Jurkat, Clone E6-1 (cell line): Measurements from ENCODE around the gene NUP107.
A peak's percentile ranks its signal among the peaks of the same experiment; 100 is the strongest.

Source experiments
- DNase-seq: peaks from one replicate; pipeline ENCODE4 v3.0.0-alpha.2; 2011; ENCODE audit warnings: low read depth, low spot score
- H3K4me3 ChIP-seq: 2 replicates; pipeline ENCODE4 v1.5.1; 2011; ENCODE audit warnings: mild to moderate bottlenecking, low read length, control low read depth, moderate library complexity

Gene NUP107

GRCh38 chr12:68699486-68699885, 12.7 kb downstream of the NUP107 start:
- no peak for DNase-seq
- no peak overlapping the region for H3K4me3 ChIP-seq

DNA sequence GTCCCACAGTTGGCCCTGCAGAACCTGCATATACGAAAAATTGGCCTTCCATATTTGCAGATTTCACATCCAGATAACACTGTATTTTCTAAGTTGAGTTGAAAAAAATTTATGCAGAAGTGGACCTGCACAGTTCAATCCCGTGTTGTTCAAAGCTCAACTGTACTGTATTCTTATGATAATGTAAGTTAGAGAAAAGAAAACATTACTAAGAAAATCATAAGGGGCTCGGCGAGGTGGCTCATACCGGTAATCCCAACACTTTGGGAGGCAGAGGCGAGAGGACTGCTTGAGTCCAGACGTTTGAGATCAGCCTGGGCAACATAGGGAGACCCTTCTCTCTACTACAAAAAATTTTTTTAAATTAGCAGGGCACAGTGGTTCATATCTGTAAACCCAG, 41.0 kb downstream of the NUP107 start:
- H3K4me3 ChIP-seq, result no peak overlapping the region
- DNase-seq, result no peak

DNA sequence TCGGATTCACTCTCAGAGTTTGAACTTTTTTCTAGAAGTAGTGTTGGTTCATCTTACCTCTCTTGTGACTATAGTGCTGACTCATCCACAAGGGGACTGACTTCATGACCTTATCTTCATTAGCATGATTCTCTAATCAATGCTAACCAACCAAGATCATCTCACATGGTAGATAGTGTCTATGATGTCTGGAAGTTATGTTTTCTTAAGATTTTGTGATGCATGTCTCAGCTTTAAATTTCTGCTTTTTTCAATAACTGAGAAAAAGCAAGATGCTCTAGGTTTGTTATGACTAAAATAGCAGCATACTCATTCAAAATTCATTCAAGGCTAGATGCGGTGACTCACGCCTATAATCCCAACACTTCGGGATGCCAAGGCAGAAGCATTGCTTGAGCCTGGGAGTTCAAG, 46.9 kb downstream of the NUP107 start:
- no peak for DNase-seq
- no peak overlapping the region for H3K4me3 ChIP-seq

GRCh38 chr12:68739891-68740290, 53.1 kb downstream of the NUP107 start:
- no peak overlapping the region for H3K4me3 ChIP-seq
- DNase-seq, result no peak

DNA sequence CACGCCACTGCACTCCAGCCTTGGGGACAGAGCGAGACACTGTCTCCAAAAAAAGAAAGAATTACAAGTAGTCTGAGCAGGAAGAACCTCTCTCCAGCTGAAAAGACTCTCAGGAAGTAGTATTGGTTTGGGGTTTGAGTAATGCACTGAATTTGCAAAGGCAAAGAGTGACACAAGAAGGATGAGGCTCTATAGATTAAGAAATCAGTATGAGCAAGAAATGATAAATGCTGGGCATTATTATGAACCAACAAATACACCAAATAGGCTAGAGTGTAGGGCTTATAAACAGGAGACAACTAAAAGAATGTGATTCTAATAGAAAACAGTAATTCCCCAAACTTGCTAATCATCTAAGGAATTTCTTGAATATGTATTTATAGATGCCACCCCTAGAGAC, 56.6 kb downstream of the NUP107 start:
- no peak for DNase-seq
- H3K4me3 ChIP-seq, result no peak overlapping the region

- peak overlapping the region; percentile 90 for H3K4me3 ChIP-seq
- DNase-seq, result no peak
Observed at GRCh38 chr12:68745376-68745903, 58.7 kb downstream of the NUP107 start.

GRCh38 chr12:68745904-68746571, 59.3 kb downstream of the NUP107 start, which contains the start of gene SLC35E3:
SLC35E3 (plus strand) TSS chr12:68746176; CDS start chr12:68746378, 202 bp downstream.
- H3K4me3 ChIP-seq, result peak within 1 kb of the TSS; percentile 90
- DNase-seq, result peak; percentile 84

- no peak for DNase-seq
- H3K4me3 ChIP-seq, result peak overlapping the region; percentile 90
Observed at GRCh38 chr12:68746572-68747180, 59.9 kb downstream of the NUP107 start.

GRCh38 chr12:68749443-68749842, 62.7 kb downstream of the NUP107 start:
- no peak overlapping the region for H3K4me3 ChIP-seq
- no peak for DNase-seq

DNA sequence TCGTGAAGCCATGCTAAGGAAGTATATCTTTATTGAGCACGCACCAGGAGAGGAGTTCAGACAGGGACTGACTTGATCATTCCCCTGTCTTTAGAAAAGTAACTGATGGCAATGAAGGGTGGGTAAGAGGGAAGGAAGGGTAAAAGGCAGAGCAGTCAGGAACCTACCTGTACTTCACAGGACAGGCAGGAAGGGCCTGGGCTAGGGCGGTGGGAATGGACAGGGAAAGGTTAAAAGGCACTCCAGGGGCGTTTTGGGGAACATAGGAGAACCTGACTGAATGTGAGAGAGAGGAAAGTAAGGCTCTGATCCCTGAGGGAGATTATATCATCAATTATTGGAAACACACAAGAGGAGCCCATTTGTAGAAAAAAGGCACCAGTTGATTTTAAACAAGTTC, 63.1 kb downstream of the NUP107 start:
- no peak for DNase-seq
- no peak overlapping the region for H3K4me3 ChIP-seq

GRCh38 chr12:68750506-68750905, 63.7 kb downstream of the NUP107 start:
- DNase-seq, result no peak
- no peak overlapping the region for H3K4me3 ChIP-seq

GRCh38 chr12:68755536-68756243, 68.9 kb downstream of the NUP107 start:
- no peak for DNase-seq
- no peak overlapping the region for H3K4me3 ChIP-seq

- no peak for DNase-seq
- no peak overlapping the region for H3K4me3 ChIP-seq
Observed at GRCh38 chr12:68759852-68760251, 73.1 kb downstream of the NUP107 start.

GRCh38 chr12:68760806-68761441, 74.1 kb downstream of the NUP107 start:
- no peak overlapping the region for H3K4me3 ChIP-seq
- no peak for DNase-seq

- H3K4me3 ChIP-seq, result no peak overlapping the region
- DNase-seq, result no peak
Observed at GRCh38 chr12:68761442-68761812, 74.6 kb downstream of the NUP107 start.

DNA sequence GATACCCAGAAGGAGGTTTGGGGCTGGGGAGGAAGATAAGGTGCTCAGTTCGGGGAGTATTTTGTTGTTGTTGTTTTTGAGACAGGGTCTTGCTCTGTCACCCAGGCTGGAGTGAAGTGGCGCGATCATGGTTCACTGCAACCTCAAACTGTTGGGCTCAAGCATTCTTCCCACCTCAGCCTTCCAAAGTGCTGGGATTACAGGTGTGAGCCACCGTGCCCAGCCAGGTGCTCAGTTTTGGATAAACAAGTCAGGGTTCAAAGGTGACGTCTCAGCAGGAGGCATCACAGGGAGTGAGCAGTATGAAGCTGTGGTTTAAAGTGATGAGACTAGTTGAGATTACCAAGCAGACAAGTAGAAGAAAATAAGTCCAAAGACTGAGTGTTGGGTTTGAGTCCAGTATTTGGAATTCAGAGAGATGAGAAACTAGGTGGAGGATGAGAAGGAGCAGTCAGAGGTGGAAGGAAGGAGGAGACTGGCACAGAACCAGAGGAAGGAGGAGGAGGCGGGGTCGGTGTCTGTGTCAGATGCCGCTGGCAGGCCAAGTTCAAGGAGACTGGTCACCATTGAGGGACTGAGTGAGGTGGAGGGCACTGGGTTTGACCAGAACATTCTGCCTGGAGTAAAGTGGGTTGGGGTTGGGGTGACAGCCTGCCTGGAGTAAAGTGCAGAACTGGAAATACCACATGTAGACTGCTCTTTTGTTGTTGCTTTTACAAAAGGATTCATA, 75.3 kb downstream of the NUP107 start:
- no peak overlapping the region for H3K4me3 ChIP-seq
- DNase-seq, result no peak

GRCh38 chr12:68762691-68763090, 75.9 kb downstream of the NUP107 start:
- H3K4me3 ChIP-seq, result no peak overlapping the region
- no peak for DNase-seq

- DNase-seq, result no peak
- no peak overlapping the region for H3K4me3 ChIP-seq
Observed at GRCh38 chr12:68765696-68766095, 78.9 kb downstream of the NUP107 start.

DNA sequence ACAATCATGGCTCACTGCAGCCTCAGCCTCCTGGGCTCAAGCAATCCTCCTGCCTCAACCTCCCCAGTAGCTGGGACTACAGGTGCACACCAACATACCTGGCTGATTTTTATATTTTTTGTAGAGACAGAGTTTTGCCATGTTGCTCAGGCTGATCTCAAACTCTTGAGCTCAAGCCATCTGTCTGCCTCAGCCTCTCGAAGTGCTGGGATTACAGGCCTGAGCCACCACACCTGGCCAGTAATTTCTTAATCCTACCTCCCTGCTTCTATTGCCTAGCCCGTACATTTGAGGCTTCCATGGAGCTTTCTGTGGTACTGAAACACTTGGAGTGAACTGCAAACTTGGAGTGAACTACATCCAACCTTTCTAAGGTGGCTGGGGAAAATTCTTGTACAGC, 79.9 kb downstream of the NUP107 start:
- no peak overlapping the region for H3K4me3 ChIP-seq
- DNase-seq, result no peak
